ENCODE data around the gene SSR3.

- no peak for TF ChIP-seq CTCF (conservative IDR thresholded peaks at IDR 0.05; ENCODE audit: low read length)
- TF ChIP-seq EZH2phosphoT487 (IDR thresholded peaks at IDR 0.05; ENCODE audit: borderline replicate concordance, low read depth, low read length): no peak
These were observed 28.6 kb upstream of the SSR3 start for GRCh38 chr3:156583469-156583868.

Data from OCI-LY7 (cell line).